NCI-H1436 treated with DMSO at 0.1 percent for 48 hours (cell line): ENCODE results near the gene UTRN.

Source experiments
- DNase-seq: peaks from one replicate; lab custom pipeline; 2025; lab: John Stamatoyannopoulos, UW

UTRN gene

DNA sequence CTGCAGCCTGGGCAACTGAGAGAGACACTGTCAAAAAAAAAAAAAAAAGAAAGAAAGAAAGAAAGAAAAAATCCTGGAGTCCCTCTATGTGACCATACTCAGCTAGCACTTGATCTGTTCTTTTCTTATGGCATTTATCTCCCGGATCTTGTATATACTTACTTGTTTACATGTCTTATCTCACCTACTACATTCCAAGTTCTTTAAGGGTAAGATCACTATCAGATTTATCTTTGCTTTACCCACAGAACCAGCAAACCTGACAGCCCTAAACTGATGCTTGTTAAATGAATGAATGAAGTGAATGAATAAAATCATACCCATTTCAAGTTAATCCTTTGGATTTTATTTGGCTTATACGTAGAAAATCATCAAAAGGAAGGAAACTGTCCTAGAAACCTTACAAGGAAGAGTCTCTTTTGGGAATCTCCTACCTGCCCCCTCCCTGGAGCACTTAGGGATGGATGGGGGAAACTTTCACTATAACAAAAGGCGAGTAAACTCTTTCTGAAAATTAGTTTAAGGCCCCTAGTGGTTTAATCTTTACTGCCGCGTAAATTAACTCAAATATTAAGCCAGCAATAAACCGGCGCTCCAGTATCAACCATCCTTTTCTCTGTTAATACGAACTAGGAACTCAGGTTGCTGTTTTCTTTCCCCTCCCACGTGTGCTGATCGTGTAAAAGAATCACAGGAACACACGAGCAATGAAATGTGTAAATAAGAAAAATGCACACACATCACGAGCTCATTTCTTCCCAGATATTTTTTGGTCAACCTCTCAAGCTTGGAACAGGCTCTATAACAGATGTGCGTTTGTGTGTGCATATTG, 1.3 kb upstream of the UTRN start:
- DNase-seq: no peak

DNA sequence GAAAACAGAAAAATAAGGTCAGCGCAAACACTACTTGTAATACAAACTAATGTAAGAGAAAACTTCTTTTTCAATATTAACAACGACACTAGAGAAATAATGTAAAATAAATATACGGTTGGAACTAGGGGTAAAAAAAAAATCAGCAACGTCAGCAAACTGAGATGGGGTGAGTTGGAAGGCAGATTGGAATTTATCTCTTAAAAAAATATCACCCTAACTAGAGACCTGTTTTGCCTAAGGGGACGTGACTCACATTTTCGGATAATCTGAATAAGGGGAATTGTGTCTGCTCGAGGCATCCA, 705 bp upstream of the UTRN start:
- no peak for DNase-seq

DNA sequence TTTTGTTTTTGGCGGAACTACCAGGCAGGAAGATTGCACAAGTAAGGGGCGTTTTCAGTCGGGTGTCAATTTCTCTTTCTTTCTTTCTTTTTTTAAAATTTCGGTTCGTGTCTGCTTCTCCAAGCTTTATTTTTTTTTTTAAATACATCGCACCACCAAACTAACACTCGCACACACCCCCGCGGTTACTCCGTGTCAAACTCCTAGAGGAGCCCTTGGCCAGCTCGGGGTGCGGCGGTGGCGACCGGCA, 338 bp downstream of the UTRN start:
- DNase-seq: no peak

DNA sequence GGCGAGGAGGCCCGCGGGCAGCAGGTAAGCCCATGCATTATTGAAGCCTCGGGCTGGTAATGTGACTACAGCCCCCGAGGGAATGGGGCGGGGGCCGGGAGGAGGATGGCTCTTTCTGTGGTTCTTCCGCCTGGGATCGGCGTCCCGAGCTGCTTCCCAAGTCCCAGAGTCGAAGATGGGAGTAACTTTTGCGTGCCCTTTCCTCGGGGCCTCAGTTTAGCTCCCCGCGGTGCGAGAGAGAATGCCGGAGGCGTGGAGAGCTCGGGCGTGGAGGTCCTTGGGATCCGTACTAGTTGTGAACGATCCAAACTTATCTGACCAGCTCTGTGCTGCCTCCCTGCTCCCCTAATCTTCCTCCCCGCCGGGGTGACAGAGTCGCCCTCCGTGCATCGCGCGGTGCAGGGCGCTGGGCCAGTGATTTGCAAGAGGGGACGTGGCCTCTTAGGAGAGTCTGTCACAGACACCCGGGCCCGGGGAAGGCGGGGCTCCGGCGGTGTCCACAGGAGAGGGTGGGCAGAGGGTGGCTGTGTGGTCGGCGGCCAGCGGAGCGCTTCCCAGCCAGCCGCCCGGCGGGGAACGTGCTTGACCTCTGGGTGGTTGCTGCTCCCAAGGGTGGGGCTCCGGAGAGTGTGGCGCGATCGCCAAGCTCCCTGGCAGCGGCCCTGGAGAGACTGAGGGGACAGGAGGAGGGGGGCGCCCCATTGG, 815 bp downstream of the UTRN start:
- DNase-seq: no peak

DNA sequence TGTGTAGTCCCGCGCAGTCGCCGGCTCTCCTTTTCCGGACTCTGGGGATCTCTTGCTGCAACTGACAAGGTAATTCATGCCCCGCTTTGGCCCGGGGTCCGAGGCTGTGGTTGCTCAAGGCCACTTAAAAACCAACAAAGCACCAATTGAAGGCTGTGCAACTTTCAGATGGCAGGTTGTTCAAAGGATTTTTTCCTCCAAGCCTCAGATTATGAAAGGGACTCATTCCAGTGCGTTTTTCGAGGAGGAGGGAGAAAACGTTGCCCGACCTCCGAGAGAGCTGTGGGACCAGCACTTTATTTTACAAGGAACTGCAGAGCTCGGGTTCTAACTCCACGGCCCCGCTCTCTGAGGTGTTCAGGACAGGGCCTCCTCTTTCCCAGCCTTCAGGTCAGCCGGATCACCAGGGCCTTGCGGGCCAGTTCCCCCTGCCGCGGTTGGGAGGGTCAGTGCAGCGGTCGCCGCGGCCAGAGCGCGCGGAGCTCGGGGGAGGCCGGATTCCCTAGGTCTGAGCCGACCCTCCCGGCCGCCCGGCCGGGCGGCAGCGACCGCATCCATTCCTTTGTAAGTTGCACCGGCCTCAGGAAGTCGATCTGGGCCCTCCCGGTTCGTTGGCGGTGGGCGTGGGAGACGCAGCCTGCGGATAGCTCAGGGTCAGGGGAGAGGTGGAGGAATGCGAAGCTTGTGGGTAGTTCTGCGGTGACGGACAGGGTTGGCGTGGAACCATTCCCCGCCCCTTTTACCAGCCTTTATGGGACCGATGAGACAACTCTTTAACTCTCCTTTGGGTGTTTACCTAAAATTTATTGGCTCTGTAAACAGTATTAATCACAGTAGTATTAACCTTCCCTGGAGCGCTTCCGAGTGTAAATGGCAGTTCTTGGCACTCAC, 1.6 kb downstream of the UTRN start:
- DNase-seq: no peak

DNA sequence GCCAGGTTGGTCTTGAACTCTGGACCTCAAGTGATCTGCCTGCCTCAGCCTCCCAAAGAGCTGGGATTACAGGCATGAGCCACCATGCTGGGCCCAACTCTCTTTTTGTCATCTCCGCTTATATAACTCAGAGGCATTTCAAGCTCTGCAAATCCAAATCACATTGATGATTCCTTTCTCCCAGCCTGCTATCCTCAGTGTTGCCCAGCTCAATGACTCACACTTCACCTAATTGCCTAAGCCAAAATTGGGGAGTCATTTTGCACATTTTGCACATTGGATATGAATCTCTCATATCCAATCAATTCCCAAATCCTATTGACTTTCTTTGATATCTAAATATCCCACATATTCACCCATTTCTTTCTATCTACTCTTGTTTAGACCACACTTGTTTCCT, 3.9 kb downstream of the UTRN start:
- DNase-seq: no peak

DNA sequence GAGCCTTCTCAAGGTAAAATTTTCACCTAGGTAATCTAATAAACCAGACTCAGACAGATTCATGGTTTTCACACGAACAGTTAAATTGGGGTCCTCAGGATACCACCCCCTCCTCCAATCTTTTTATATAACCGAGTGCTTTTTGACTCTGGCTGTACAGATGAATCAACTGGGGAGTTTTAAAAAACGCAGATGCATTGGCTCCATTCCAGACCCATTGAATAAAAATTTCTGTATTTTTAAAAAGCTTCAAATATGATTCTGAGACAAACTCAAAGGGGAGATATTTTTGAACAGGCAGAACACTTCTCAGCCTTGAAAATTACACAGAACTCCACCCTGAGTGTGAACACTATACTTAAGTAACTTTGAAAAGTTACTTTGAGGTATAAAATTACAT, 7.2 kb downstream of the UTRN start:
- DNase-seq: no peak

DNA sequence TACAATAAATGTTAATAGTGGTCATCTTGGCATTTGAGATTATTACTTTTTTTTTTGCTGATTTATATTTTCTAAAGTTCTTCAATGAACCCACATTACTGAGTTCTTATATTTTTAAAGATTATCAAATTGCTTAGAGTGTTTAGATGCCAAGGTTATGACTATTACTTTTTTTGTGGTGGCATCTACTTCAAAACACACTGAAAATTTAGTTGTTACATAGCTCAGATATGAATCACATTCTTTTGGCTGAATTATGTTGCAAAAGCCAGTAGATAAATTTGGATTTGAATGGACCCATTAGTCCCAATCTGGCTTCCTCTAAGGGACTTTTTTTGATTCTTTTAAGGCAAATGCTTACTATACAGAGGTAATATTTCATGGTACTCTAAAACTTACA, 8.9 kb downstream of the UTRN start:
- no peak for DNase-seq

DNA sequence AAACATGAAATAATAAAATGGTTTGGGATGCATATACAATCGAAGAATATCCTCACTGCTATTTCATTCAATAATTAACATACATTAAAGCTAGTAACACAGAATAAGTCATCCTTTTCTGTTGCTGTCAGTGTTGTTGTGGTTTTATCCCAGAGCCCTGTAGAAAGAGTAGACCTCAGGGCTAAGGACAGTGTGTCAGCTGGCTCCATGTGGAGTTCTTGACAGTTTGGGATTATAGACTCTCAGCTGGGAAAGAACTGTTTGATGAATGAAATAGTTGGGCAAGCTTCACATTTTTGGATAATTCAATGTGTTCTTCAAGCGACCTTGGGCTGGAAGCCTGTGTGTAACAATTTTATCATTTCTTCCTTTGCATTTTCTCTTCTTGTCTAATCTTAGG, 10.1 kb downstream of the UTRN start:
- DNase-seq: no peak

DNA sequence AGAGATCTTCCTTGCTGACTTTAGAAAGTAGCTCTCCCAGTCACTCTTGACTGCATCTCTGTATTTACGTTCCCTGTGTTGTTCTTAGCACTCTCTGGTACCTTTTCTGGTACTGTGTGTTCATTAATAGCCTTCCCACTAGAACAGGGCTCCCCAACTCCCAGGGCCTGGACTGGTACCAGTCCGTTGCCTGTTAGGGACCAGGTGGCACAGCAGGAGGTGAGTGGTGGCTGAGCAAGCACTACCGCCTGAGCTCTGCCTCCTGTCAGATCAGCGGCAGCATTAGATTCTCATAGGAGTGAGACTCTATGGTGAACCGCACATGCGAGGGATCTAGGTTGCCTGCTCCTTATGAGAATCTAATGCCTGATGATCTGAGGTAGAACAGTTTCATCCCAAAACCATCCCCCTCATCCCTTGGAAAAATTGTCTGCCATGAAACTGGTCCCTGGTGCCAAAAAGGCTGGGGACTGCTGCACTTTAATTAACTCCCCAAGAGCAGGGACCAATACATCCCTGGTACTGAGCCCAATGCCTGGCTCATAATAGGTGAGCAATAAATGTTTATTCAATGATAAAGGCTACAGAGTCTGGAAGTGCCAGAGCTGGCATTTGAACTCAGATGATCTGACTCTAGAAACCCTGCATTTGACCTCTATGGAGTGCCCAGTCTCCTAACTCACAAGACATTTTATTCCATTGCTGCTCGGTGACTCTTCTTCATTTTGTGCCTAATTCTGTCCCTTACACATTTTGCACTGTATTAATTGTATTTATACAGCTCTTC, 11.0 kb downstream of the UTRN start:
- no peak for DNase-seq

DNA sequence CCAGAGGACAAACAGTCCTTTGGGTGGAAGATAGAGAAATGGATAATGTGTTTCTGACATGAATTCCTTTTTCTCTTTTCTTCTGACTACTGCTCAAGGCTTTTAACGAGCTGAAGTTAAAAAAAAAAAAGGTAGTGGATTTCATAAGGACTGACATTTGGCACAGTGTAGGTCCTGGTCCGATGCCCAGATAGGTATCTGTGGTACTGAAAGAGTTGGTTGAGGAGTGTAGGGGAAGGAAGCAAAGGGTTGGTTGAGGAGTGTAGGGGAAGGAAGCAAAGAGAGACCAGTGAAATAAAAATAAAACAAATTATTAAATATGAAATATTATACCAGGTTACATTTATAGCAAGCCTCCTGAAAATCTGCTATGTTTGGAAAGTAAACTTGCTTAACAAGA, 11.8 kb downstream of the UTRN start:
- DNase-seq: no peak

DNA sequence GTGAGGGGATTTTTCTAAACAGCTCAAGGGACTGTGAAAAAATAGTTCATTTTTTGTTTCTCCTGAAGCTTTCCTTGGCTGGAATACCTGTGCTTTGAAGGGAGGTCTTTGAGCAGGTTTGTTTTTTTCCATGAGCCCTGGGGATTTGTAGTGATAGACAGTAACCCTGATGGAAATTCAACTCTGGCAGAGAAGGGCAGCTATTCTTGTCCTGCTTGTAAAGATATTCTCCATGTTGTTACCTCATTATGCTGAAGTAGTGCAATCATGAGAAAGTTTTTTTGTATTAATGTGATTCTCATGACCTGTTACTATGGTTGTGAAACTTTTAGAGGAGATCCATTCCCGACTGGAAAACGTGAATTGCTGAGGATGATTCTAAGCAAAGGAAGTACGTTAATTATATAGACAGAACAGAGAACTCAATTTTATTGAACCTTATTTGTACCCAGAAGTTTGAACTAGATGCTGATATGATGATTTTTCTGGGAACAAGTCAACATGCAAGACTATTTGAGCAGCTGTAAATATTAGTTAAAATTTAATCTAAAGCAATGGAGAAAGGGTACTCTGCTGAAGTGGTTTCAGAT, 12.5 kb downstream of the UTRN start:
- no peak for DNase-seq

DNA sequence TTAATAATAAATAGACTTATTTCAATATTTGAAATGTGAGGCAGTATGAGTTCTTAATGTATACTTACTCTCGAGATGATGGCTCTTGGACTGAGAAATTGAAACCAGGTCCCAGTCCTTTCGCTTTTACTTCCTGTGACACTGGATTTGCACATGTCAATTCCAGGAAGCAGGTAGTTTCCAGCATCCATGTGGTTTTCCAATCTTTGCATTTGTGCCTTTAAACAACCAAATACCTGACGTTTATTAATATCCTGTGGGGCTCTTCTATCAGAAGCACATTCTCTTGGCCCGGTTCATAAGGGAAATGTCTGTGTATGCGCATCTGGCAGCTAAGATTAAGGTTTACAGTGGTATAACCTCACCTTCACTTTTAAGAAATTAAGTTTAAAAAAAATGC, 13.1 kb downstream of the UTRN start:
- DNase-seq: no peak

DNA sequence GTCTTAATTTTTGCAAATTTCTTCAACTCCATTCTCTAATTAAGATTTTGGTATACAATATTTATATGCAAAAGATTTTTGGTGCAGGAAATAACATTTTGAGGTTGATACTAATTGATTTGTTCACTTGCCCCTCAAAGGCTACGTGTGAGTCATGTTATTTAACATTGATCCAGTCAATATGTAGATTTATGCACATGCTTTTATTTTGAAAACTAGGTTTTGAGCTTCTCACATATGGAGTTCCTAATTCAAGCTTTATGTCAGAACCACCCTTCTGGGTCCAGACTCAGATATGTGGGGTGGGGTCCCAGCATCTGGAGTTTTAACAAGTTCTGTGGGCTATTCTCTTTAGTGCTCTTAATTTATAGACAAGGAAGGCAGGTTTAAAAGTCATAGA, 13.8 kb downstream of the UTRN start:
- DNase-seq: no peak

DNA sequence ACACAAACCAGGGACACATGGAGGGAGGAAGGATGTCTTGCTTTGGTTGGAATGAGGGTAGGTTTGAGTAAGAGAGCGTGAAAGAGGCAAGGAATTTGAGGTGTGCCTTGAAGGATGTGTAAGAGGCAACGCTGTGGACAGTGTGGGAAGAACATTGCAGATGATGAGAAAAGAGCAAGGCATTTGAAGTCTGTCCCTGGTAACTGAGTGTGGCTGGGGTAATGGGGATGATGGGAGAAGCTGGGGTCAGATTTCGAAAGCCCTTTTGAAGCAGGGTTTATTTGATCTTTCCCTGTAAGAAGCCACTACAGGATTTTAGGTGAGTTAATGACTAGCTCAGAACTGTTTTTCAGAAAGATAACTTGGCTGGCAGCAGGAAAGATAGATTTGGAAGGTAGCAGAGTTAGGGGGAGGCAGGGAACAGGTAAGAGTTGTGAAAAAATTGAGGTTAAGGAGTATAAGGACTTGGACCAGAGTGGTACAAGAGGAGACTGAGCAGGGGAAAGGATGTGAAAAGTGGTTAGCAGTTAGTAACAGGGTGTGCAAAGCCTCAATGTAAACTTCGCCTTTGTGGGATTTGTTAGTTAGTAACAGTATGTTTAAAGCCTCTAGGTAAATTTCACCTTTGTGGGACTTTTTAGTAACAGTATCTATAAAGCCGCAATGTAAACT, 17.7 kb downstream of the UTRN start:
- no peak for DNase-seq

DNA sequence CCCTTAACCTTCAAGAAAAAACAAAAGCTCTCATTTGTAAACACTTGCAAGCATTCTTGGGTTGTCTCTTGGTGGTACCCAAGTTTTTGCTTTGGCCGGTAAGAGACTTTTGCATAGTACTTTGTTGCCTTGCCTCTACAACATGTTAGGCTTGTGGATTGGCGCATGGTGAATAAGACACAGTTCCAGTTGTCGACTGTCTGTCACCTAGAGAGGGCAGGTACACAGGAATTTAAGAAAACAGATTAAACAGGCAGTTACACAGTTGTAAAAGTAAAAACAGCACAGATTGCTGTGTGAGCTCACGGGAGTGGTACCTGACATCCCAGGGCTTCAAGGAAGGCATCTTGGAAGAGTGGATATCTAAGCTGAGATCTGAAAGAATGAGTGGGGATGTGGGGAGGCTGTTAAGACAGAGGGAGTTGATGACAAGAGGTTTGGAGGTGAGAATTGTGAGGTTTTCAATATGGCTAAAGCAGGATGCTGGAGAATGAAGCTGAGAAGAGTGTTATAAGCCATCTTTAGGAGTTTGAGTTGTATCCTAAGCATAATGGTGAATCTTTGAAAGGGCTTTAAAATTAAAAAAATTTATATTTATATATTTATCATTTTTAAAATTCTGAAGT, 19.2 kb downstream of the UTRN start:
- no peak for DNase-seq

DNA sequence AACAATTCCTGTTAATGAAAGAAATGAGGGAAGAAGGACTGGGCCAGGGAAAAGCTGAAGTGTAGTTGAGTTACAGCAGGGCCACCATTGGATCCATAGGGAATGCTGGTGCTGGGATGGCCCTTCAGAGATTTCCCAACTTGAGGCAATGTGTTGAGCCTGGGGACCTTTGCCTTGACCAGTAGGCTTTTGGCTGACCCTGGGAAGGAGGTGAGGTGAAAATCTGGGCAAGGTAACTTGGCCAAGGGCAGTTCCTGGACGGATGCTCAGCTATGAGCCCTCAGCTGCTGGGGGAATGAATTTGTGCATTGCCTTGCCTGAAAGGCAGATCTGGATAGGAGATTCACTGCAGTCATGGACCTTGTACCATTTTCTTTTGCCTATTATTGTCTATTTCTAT, 20.4 kb downstream of the UTRN start:
- DNase-seq: no peak

DNA sequence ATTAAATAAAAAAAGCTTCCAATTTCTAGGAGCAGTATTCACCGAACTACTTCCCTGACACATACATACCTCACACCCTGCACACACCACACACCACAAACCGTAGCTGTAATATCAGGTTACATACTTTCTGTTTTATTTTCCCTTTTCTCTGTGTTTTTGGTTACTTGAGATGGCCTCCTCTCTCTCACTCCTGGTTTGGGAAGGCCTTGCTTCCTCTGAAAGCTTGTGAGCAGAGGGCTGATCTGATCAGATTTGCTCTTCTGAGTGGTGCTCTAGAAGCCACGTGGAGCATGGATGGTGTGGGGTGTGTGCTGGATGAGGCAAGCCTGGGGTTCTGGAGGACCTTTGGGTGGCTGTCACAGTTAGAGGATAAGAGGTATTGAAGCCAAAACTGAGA, 20.9 kb downstream of the UTRN start:
- no peak for DNase-seq

DNA sequence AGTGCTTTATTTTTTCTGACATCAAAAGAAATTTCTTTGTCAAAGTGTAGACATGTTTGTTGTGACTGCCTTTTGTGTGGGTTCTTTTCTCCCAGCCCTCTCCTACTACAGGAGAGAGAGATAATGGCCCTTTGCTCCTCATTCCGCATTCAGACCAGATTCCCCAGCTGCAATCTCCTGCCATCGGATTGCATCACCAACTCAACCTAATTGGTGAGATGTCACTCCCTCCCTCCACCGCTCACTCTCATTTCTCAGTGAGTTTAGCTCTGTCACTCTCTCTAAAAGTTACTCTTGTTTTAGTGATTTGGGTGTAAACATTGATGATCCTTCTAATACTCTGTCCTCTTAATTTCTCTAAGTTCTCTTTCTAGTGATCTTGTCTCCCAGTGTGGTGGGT, 22.7 kb downstream of the UTRN start:
- no peak for DNase-seq

DNA sequence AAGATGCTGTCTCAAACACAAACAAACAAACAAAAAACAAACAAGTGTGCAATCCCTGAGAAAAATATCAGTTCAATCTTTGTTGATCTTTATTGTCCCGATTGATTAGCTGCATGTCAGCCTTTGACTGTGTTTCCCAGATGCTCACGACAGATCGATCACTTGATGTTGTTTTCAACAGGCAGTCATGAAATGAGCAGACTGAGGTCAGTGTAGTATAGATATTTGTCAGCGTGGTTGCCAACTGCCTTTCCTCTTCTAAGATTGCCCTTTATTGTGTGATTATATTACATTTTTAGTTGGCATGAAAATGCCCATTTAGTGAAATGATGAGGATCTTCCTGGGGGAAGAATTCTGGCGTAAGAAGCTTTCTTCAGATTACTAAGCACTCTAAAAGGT, 25.6 kb downstream of the UTRN start:
- no peak for DNase-seq

DNA sequence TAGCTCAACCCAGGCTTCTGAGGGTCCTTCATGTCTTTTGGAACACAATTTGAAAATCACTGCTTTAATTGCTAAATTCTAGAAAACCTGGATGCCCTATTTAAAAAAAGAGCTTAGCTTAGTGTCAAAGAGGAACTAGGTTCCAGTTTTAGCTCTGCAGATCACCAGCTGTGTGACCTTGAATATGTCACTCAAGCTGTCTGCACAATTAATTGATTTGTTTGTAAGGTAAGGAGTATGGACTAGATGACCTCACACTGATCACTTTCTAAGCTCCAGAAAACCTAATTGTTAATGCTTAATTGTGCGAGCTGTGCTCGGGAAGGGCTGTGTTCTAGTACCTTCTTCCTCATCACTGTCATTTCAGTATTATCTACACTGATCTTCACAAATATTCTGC, 26.2 kb downstream of the UTRN start:
- no peak for DNase-seq
